Measurements from ENCODE around the gene KRT12.

Gene KRT12

GRCh38 chr17:40912486-40913210, 45.6 kb upstream of the KRT12 start:
- H3K27ac ChIP-seq: peak overlapping the region; percentile 90
- peaks cover 61 to 69% of the 10 kb centered on the region in 2 experiments for H3K4me1 ChIP-seq (ENCODE audit: control insufficient read depth in 1 of 2, insufficient read depth in 1 of 2, low read depth in 1 of 2, low read length in 1 of 2)
- no peak overlapping the region for H3K4me3 ChIP-seq (ENCODE audit: low read depth in 1 of 2, low read length in 1 of 2)
- no peak for TF ChIP-seq CTCF (IDR thresholded peaks at IDR 0.05)
- no peaks in the 10 kb centered on the region for H3K9me3 ChIP-seq
- no peaks in the 10 kb centered on the region for H3K27me3 ChIP-seq
- H3K36me3 ChIP-seq: peaks cover 23% of the 10 kb centered on the region

- Histone ChIP-seq H3K27me3 (peaks cover 13% of the 10 kb centered on the region), H3K4me3 (ENCODE audit: low read depth in 1 of 2, low read length in 1 of 2) (no peak overlapping the region), H3K4me1 (ENCODE audit: control insufficient read depth in 1 of 2, insufficient read depth in 1 of 2, low read depth in 1 of 2, low read length in 1 of 2) (peaks cover 61 to 63% of the 10 kb centered on the region in 2 experiments), H3K9me3 (no peaks in the 10 kb centered on the region), H3K27ac (peak overlapping the region; percentile 90), H3K36me3 (peaks cover 9% of the 10 kb centered on the region)
- no peak for TF ChIP-seq CTCF (IDR thresholded peaks at IDR 0.05)
Observed at GRCh38 chr17:40910441-40910841, 43.4 kb upstream of the KRT12 start.

- Histone ChIP-seq H3K9me3 (no peaks in the 10 kb centered on the region), H3K27ac (peak overlapping the region; percentile 90), H3K4me1 (ENCODE audit: control insufficient read depth in 1 of 2, insufficient read depth in 1 of 2, low read depth in 1 of 2, low read length in 1 of 2) (peaks cover 57 to 60% of the 10 kb centered on the region in 2 experiments), H3K27me3 (peaks cover 20% of the 10 kb centered on the region), H3K4me3 (ENCODE audit: low read depth in 1 of 2, low read length in 1 of 2) (peak overlapping the region in 1 of 2 experiments; percentile 14), H3K36me3 (peaks cover 5% of the 10 kb centered on the region)
- TF ChIP-seq CTCF (IDR thresholded peaks at IDR 0.05): no peak
Observed at GRCh38 chr17:40909755-40910154, 42.7 kb upstream of the KRT12 start.

GRCh38 chr17:40909351-40909750, 42.3 kb upstream of the KRT12 start:
- no peaks in the 10 kb centered on the region for H3K9me3 ChIP-seq
- peaks cover 4% of the 10 kb centered on the region for H3K36me3 ChIP-seq
- peaks cover 53 to 56% of the 10 kb centered on the region in 2 experiments for H3K4me1 ChIP-seq (ENCODE audit: control insufficient read depth in 1 of 2, insufficient read depth in 1 of 2, low read depth in 1 of 2, low read length in 1 of 2)
- H3K4me3 ChIP-seq (ENCODE audit: low read depth in 1 of 2, low read length in 1 of 2): peak overlapping the region in 1 of 2 experiments; percentile 14
- peaks cover 24% of the 10 kb centered on the region for H3K27me3 ChIP-seq
- H3K27ac ChIP-seq: peak overlapping the region; percentile 90
- TF ChIP-seq CTCF (IDR thresholded peaks at IDR 0.05): peak; percentile 78

- Histone ChIP-seq H3K4me3 (ENCODE audit: low read depth in 1 of 2, low read length in 1 of 2) (no peak overlapping the region), H3K27ac (no peak overlapping the region), H3K9me3 (no peaks in the 10 kb centered on the region), H3K36me3 (peaks cover 4% of the 10 kb centered on the region), H3K4me1 (ENCODE audit: control insufficient read depth in 1 of 2, insufficient read depth in 1 of 2, low read depth in 1 of 2, low read length in 1 of 2) (peaks cover 25 to 28% of the 10 kb centered on the region in 2 experiments), H3K27me3 (peaks cover 24% of the 10 kb centered on the region)
- no peak for TF ChIP-seq CTCF (IDR thresholded peaks at IDR 0.05)
Observed at GRCh38 chr17:40906613-40907012, 39.6 kb upstream of the KRT12 start.

Measured in neutrophil (primary cell).